Stimulated activated CD4-positive, alpha-beta T cell treated with anti-CD3 and anti-CD28 coated beads, Interleukin-4, amount 100 ng/mL, for 24 hours (primary cell): ENCODE data around the gene SBK2.
"Not testable (repeated sequence)": the region's sequence is repeated elsewhere in the genome, so short reads cannot be mapped to it uniquely, and the experiment has no call there.

ENCODE experiments used
- DNase-seq: peaks from one replicate; pipeline ENCODE4 v3.0.0-alpha.2; 2020

SBK2 gene

DNA sequence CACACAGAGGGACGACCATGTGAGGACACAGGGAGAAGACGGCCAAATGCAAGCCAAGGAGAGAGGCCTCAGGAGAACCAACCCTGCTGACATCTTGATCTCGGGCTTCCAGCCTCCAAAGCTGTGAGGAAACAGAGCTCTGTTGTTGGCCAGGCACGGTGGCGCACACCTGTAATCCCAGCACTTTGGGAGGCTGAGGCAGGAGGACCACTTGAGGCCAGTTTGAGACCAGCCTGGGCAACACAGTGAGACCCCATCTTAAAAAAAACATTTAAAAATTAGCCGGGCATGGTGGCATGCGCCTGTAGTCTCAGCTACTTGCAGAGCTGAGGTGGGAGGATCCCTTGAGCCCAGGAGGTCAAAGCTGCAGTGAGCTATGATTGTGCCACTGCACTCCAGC is 2.7 kb downstream of the SBK2 start:
- not testable (repeated sequence) for DNase-seq

DNA sequence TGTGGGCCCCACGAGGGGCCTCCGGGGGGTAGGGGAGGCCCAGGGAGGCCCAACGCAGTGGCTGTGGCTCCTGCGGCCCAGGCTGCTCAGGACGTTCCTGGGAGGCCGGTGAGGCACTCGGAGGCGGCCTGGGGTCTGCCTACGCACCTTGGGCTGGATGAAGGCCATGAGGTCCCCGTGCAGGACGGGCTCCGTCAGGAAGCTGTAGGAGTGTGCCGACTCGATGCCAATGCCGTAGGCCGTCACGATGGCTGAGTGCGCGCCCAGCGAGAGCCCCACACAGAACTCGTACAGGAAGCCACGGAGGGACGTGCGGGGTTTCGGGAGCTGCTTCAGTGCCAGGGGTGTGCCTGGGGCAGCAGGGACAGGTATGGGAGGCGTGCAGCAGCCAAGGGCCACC is 5.9 kb downstream of the SBK2 start:
- no peak for DNase-seq

DNA sequence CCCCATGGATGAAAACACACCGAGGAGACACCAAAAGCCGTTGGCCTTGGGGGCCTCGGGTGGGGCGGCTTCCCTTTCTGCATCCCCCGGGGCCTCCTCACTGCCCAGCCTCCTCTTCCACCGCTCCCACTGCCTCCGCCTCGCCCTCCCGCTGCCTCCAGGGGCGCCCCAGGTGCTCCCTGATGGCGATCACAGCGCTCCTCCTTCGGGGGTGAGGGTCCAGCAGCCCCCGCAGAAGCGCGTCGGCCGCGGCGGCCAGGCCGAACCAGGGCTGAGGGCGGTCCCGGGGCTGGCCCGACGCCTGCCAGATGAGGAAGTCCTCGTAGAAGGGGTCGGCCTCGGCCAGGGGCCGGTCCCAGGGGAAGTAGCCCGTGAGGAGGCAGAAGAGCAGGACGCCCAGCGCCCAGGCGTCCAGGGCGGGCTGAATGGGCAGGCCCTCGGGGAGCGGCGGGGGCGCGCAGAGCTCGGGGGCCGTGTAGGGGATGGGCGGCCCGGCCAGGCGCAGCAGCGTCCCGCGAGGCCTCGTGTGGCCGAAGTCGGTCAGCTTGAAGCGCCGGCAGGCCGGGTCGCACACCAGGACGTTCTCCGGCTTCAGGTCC is 7.2 kb downstream of the SBK2 start:
- no peak for DNase-seq

- DNase-seq: no peak
Observed at GRCh38 chr19:55528030-55528803, 8.7 kb downstream of the SBK2 start.

DNA sequence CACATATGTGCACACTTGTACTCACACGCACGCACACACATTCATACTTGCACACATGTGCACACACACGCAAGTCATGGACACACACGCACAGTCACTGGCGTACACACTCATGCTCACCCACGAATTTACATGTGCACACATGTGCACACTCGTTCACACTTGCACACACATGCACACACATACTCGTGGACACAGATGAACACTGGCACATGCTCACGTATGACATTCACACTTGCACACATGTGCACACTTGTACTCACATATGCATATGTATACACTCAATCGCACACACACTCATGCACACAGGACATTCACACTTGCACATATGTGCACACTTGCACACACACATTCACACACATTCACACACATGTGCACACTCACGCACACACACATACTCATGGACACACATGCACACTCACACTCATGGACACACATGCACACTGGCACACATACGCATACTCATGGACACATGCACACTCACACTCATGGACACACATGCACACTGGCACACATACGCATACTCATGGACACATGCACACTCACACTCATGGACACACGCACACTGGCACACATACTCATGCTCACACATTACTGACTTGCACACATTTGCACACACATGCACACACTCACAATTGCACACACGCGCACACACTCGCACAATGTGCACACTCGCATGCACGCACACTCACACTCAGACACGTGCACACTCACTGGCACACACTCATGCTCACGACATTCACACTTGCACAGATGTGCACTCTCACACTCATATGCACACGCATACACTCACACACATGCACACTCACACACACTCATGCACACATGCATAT is 9.5 kb downstream of the SBK2 start:
- no peak for DNase-seq

- no peak for DNase-seq
Observed at GRCh38 chr19:55526216-55527196, 10.4 kb downstream of the SBK2 start.

DNA sequence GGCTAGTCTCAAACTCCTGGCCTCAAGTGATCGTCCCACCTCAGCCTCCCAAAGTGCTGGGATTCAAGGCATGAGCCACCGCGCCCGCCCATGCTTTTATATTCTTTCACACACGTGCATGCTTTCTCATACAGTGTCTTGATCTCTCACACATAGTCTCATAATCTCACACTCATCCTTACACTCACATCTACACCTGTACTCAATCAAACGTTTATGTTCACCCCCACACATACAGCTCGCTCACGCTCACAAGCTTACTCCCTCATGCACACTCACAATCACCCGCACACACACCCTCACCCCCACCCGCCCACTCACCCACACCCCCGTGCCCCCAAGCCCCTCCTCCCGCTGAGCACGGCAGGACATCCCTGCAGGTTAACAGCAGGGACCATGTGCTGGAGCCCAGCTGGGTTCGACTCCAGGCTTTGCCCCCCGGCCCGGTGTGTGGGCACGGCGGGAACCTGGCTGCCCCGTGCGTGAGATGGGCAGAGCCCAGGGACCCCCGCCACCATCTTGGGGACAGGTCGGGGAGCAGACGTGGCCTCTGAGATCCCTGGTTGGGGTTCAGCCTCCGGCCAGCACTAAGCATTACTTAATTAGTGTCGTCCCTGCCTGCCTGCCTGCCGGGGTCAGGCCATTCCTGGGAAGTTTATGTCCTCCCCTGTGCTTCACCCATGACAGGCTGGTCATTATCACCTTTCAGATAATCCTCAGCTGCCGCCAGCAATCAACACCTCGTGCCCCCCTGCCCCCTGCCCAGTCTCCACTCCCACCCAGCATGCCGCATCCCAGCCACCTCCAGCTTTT is 11.4 kb downstream of the SBK2 start:
- no peak for DNase-seq

- no peak for DNase-seq
Observed at GRCh38 chr19:55520691-55521292, 16.1 kb downstream of the SBK2 start.

DNA sequence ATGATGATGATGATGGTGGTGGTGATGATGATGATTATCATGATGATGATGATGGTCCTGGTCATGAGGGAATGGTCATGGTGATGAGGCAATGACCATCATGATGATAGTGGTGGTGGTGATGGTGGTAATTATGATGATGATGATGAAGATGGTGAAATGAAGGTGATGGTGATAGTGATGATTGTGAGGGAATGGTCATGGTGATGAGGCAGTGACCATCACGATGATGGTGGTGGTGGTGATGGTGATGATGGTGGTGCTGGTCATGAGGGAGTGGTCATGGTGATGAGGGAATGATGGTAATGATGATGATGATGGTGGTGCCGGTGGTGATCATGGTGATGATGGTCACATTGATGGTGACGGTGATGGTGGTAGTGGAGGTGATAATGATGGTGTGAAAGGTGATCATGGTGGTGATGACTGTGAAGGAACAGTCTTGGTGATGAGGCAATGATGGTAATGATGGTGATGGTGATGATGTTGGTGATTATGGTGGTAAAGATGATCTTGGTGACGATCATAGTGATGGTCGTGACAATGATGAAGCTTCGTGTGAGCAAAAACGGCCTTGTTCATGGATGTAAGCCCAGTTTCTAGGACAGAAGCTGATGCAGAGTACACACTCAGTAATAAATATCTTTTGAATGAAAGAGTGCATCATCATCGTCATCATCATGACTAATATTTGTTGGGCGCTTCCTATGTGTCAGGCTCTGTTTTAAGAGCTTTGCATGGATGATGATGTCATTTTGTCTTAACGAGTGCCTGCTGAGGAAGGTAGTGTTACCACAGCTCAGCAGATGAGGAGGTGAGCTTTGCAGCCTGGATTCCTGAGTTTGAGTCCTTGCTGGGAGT is 17.3 kb downstream of the SBK2 start:
- DNase-seq: no peak

DNA sequence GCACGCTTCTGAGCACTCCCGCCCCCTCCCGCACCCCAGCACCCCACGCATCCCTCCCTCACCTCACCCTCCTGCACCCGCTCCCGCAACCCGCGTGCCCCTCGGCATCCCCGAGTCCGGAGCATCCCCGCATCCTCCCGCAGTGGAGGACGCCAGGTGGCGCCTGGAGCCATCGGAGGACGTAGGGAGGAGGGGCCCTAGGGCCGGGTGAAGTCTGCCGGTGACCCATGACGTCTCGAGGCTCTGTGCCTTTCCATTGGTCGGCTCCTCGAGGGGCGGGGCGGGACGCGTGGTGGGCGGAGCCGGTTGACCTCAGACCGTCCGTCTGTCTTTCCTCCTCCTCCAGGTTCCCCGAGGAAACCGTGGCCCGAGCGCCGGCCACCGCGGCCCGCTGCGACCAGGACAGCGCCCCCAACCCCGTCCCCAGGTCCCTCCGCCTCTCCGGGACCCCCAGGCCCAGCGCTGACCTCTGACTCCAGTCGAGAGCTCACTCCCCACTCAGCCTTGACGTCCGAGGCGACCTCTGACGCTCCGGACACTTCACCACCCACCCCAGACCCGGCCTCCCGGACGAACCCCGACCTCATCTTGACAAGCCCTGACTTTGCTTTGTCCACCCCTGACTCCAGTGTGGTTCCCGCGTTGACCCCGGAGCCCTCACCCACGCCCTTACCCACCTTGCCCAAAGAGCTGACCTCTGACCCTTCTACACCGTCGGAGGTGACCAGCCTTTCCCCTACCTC is 19.9 kb downstream of the SBK2 start:
- DNase-seq: peak; percentile 92

DNA sequence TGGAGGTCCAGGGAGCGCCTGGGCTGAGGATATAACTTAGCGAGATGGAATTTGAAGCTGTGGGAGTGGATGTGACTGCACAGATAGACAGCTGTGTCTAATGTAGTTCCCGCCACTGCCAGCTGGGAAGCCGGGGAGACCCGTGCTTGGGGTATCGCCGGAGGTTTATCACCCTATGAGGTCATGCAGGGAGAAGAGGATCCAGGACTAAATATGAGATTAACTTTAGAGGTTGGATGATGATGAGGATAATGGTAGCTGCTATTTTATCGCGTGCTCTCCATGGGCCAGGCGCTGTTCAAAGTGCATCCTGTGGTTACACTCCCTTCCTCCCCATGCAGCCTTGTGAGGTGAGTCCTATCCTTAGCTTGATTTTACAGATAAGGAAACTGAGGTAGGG is 28.8 kb downstream of the SBK2 start:
- DNase-seq: no peak

DNA sequence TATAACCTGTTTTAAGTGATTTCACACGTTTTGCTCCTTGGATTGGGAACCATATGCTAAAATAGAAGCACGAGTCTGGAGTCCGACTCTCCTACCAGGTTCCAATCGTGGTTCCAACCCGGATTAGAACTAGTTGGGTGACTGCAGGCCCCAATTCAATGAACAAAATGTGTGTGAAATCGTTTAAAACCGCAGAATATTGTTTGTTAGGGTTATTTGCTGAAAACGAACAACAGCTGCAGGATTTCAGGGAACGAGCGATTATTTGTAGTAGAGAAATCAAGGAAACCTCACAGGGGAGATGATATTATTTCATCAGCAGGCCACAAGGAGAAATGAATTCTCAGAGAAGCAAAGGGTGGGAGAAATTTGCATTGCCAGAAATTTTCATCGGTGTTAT is 32.0 kb downstream of the SBK2 start:
- no peak for DNase-seq

GRCh38 chr19:55504252-55504603 is 32.7 kb downstream of the SBK2 start:
- DNase-seq: no peak

GRCh38 chr19:55503502-55504251 is 33.3 kb downstream of the SBK2 start:
- peak; percentile 93 for DNase-seq

DNA sequence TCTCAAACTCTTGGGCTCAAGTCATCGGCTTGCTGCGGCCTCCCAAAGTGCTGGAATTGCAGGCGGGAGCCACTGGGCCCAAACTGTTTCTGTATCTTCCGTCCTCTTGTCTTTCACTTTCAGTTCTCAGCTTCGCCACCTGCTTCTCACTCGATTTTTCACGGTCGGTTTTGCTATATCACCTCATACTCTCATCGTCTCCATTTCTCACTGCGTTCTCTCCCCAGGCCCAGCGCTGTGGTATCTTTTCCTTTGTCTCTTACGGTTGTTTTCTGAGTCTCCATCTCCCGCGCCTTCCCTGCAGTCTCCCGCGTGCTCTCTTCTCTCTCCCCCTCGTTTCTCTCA is 33.8 kb downstream of the SBK2 start:
- DNase-seq: no peak

GRCh38 chr19:55502197-55502952 is 34.6 kb downstream of the SBK2 start:
- no peak for DNase-seq

GRCh38 chr19:55500368-55500952 is 36.5 kb downstream of the SBK2 start:
- no peak for DNase-seq
